Liver (tissue), 9 donors: Measurements from ENCODE around the gene GPAT3. TPM values are rescaled to one million over a fixed set of nuclear protein-coding genes. Genes with fewer than 3 reads are reported as not detected.

ENCODE experiments used
- DNase-seq: peaks from one replicate; pipeline ENCODE4 v3.0.0-alpha.2; 2017; ENCODE audit warnings: low spot score
- H3K27ac ChIP-seq, 2 donors: one replicate each; pipeline ENCODE4 v1.7.0; 2013; ENCODE audit warnings: inconsistent platforms in 2 of 2, low read length in 2 of 2, control low read depth in 1 of 2, low read depth in 1 of 2, mild to moderate bottlenecking in 1 of 2
- H3K27me3 ChIP-seq, 4 donors: one replicate each; pipeline versions ENCODE4 v1.6.1 to v1.7.0; 2013; ENCODE audit warnings: low read length in 3 of 4, inconsistent platforms in 1 of 4, mild to moderate bottlenecking in 1 of 4, moderate library complexity in 1 of 4; ENCODE audit not compliant: control insufficient read depth in 4 of 4, insufficient read depth in 4 of 4
- H3K36me3 ChIP-seq, 4 donors: one replicate each; pipeline versions ENCODE4 v1.6.1 to v1.7.0; 2013; ENCODE audit warnings: low read length in 3 of 4, mild to moderate bottlenecking in 3 of 4, low read depth in 1 of 4, moderate library complexity in 1 of 4; ENCODE audit not compliant: control insufficient read depth in 4 of 4, insufficient read depth in 3 of 4
- H3K4me1 ChIP-seq, 4 donors: one replicate each; pipeline versions ENCODE4 v1.6.1 to v1.7.0; 2013; ENCODE audit warnings: low read length in 3 of 4, mild to moderate bottlenecking in 3 of 4, moderate library complexity in 1 of 4; ENCODE audit not compliant: control insufficient read depth in 4 of 4, insufficient read depth in 4 of 4
- H3K4me3 ChIP-seq, 3 donors: one replicate each; pipeline versions ENCODE4 v1.6.1 to v1.7.0; 2013; ENCODE audit warnings: low read length in 3 of 3, control low read depth in 1 of 3, low read depth in 1 of 3, mild to moderate bottlenecking in 1 of 3
- H3K9ac ChIP-seq, 2 donors: one replicate each; pipeline ENCODE4 v1.7.0; 2013; ENCODE audit warnings: low read length in 2 of 2, mild to moderate bottlenecking in 2 of 2, moderate library complexity in 2 of 2, control low read depth in 1 of 2, low read depth in 1 of 2
- H3K9me3 ChIP-seq, 4 donors: one replicate each; pipeline versions ENCODE4 v1.6.1 to v1.7.0; 2013; ENCODE audit warnings: low read length in 3 of 4; ENCODE audit not compliant: control insufficient read depth in 4 of 4
- ATF3 ChIP-seq: IDR thresholded peaks from 2 replicates; pipeline ENCODE4 v1.6.1; 2016; ENCODE audit warnings: antibody characterized with exemption
- CTCF ChIP-seq: fragments of 150-350 bp; IDR thresholded peaks from 2 replicates; pipeline ENCODE4 v1.5.1; 2017; ENCODE audit warnings: improper control_type of control experiment, low read depth, low read length; ENCODE audit not compliant: missing input control
- EGR1 ChIP-seq, 2 donors: IDR thresholded peaks; 2 replicates each; pipeline ENCODE4 v1.6.1; 2016 to 2018; ENCODE audit warnings: antibody characterized with exemption in 2 of 2, low read depth in 2 of 2
- FOXA1 ChIP-seq: IDR thresholded peaks from 2 replicates; pipeline ENCODE4 v1.6.1; 2016; ENCODE audit warnings: antibody characterized with exemption
- FOXA2 ChIP-seq: IDR thresholded peaks from 2 replicates; pipeline ENCODE4 v1.6.1; 2016; ENCODE audit warnings: antibody characterized with exemption
- GABPA ChIP-seq, 2 donors: IDR thresholded peaks in 1 of 2; conservative IDR thresholded peaks in 1 of 2; 2 replicates each; pipeline ENCODE4 v1.6.1; 2016; ENCODE audit warnings: antibody characterized with exemption in 2 of 2, mild to moderate bottlenecking in 1 of 2, moderate library complexity in 1 of 2
- HNF4A ChIP-seq, 2 donors: conservative IDR thresholded peaks; 2 replicates each; pipeline ENCODE4 v1.6.1; 2016; ENCODE audit warnings: antibody characterized with exemption in 2 of 2, mild to moderate bottlenecking in 2 of 2
- HNF4G ChIP-seq: IDR thresholded peaks from 2 replicates; pipeline ENCODE4 v1.6.1; 2016; ENCODE audit warnings: antibody characterized with exemption
- JUND ChIP-seq, 2 donors: IDR thresholded peaks; 2 replicates each; pipeline ENCODE4 v1.6.1; 2016; ENCODE audit warnings: antibody characterized with exemption in 2 of 2
- MAX ChIP-seq: IDR thresholded peaks from 2 replicates; pipeline ENCODE4 v1.6.1; 2016; ENCODE audit warnings: antibody characterized with exemption
- NR2F2 ChIP-seq: IDR thresholded peaks from 2 replicates; pipeline ENCODE4 v1.6.1; 2016; ENCODE audit warnings: antibody characterized with exemption
- RAD21 ChIP-seq, 2 donors: IDR thresholded peaks; 2 replicates each; pipeline ENCODE4 v1.6.1; 2016; ENCODE audit warnings: antibody characterized with exemption in 2 of 2, mild to moderate bottlenecking in 2 of 2
- RXRA ChIP-seq, 2 donors: IDR thresholded peaks; 2 replicates each; pipeline ENCODE4 v1.6.1; 2017 to 2018; ENCODE audit warnings: antibody characterized with exemption in 2 of 2, mild to moderate bottlenecking in 1 of 2
- SP1 ChIP-seq: IDR thresholded peaks from 2 replicates; pipeline ENCODE4 v1.6.1; 2018; ENCODE audit warnings: antibody characterized with exemption, mild to moderate bottlenecking
- TAF1 ChIP-seq: conservative IDR thresholded peaks from 2 replicates; pipeline ENCODE4 v1.6.1; 2016; ENCODE audit warnings: antibody characterized with exemption, mild to moderate bottlenecking
- YY1 ChIP-seq: IDR thresholded peaks from 2 replicates; pipeline ENCODE4 v1.6.1; 2016; ENCODE audit warnings: antibody characterized with exemption, mild to moderate bottlenecking
- ZBTB33 ChIP-seq: IDR thresholded peaks from 2 replicates; pipeline ENCODE4 v1.6.1; 2016; ENCODE audit warnings: antibody characterized with exemption
- WGBS: extraction: QIAGEN DNeasy Blood & Tissue Kit; methylation state at CpG from one replicate; pipeline ENCODE4 v1.1.7; 2013; 5-methylcytosine and 5-hydroxymethylcytosine counted together
- polyA plus RNA-seq, 2 donors: library from polyadenylated mRNA; stranded (reverse) in 1 of 2; unstranded in 1 of 2; fragments of 200-250 nt in 1 of 2; fragments of >200 nt in 1 of 2; fragmentation: Nextera tagmentation in 1 of 2; extraction: Ambion mirVana in 1 of 2; gene quantifications; one replicate each; pipeline versions ENCODE4 v1.2.1 to v1.2.3, GENCODE V29; 2013 to 2015
- total RNA-seq, 2 donors: library from RNA; depleted of rRNA; stranded (reverse); fragments of >200 nt; gene quantifications; one replicate each; pipeline ENCODE4 v1.2.3, GENCODE V29; 2014
- TF ChIP-seq, protein P1 (sequence below): IDR thresholded peaks from 2 replicates; pipeline ENCODE4 v1.6.1; 2016; ENCODE audit warnings: antibody characterized with exemption, mild to moderate bottlenecking
- donor health status: healthy.
- donor health status: healthy.
- donor health status: healthy.
- donor health status: healthy.
- donor health status: healthy.

Gene GPAT3
- total and polyA plus RNA-seq, 4 donors = 1.8 to 6.2 (median 4.5) TPM

DNA sequence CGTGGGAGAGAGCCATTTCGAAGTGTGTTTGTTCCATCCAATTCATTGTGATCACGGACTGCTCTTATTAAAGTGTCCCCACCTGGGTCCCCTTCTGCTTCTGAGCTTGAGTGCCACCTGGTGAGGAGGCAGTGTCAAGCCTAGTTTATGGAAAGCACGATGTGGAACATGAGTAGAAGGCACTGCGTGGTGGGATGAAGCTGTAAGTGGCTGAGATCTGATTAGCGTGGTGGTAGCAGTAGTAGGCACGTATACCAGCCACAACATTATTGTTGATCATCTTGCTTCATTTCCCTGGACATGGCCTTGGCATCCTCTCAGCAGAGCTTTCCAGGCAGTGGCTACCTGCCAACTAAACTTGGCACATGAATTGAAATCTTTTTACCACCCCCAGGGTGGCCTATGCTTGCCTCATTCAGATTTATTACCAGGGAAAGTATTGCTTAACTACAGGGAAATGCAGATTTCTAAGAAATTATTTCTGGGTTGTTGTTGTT lies 46.4 kb downstream of the GPAT3 start:
- TF ChIP-seq, protein P1, sequence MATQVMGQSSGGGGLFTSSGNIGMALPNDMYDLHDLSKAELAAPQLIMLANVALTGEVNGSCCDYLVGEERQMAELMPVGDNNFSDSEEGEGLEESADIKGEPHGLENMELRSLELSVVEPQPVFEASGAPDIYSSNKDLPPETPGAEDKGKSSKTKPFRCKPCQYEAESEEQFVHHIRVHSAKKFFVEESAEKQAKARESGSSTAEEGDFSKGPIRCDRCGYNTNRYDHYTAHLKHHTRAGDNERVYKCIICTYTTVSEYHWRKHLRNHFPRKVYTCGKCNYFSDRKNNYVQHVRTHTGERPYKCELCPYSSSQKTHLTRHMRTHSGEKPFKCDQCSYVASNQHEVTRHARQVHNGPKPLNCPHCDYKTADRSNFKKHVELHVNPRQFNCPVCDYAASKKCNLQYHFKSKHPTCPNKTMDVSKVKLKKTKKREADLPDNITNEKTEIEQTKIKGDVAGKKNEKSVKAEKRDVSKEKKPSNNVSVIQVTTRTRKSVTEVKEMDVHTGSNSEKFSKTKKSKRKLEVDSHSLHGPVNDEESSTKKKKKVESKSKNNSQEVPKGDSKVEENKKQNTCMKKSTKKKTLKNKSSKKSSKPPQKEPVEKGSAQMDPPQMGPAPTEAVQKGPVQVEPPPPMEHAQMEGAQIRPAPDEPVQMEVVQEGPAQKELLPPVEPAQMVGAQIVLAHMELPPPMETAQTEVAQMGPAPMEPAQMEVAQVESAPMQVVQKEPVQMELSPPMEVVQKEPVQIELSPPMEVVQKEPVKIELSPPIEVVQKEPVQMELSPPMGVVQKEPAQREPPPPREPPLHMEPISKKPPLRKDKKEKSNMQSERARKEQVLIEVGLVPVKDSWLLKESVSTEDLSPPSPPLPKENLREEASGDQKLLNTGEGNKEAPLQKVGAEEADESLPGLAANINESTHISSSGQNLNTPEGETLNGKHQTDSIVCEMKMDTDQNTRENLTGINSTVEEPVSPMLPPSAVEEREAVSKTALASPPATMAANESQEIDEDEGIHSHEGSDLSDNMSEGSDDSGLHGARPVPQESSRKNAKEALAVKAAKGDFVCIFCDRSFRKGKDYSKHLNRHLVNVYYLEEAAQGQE = no peak
- TF ChIP-seq RXRA (IDR thresholded peaks at IDR 0.05) (peak; percentile 73 to 91), RAD21 (IDR thresholded peaks at IDR 0.05) (peak; percentile 48 to 58), EGR1 (IDR thresholded peaks at IDR 0.05; ENCODE audit: low read depth in 2 of 2) (peak in 1 of 2 donors; percentile 84), YY1 (peak; percentile 24), ATF3 (peak; percentile 79), HNF4A (conservative IDR thresholded peaks at IDR 0.05) (peak; percentile 70 to 81), CTCF (no peak), FOXA2 (no peak), JUND (IDR thresholded peaks at IDR 0.05) (peak; percentile 70 to 85), ZBTB33 (peak; percentile 82), FOXA1 (no peak), TAF1 (no peak), MAX (peak; percentile 90), SP1 (peak; percentile 66), NR2F2 (peak; percentile 31), GABPA (IDR thresholded peaks at IDR 0.05 in 1 of 2, conservative IDR thresholded peaks at IDR 0.05 in 1 of 2) (no peak), HNF4G (peak; percentile 36)
- Histone ChIP-seq H3K36me3 (peaks cover 0 to 2% (median 0%) of the 10 kb centered on the region in 4 donors), H3K27ac (peak overlapping the region; percentile 6 to 47), H3K4me3 (no peak overlapping the region), H3K9ac (no peak overlapping the region), H3K27me3 (no peaks in the 10 kb centered on the region), H3K9me3 (no peaks in the 10 kb centered on the region), H3K4me1 (peaks cover 8 to 18% (median 14%) of the 10 kb centered on the region in 4 donors)
- no peak for DNase-seq
- WGBS = 32% methylated on average over 7 of the region's 7 CpGs
